Effector memory CD8-positive, alpha-beta T cell (primary cell): ENCODE data around the gene PCNX2.

Experiments
- ATAC-seq: fragments of 150-1000 bp; cut with Tn5 transposase; replicated peaks from 2 replicates; pipeline ENCODE4 v1.10.0; 2021; ENCODE audit warnings: mild to moderate bottlenecking, moderate library complexity
- DNase-seq, 3 experiments: peaks; one replicate each; pipeline ENCODE4 v3.0.0; 2021
- H3K27ac Mint-ChIP-seq, 2 donors: one replicate each; pipeline ENCODE4 v1.8.0; 2022; ENCODE audit warnings: mild to moderate bottlenecking in 2 of 2, mixed read lengths in 2 of 2, moderate library complexity in 2 of 2
- H3K27me3 Mint-ChIP-seq, 2 donors: one replicate each; pipeline ENCODE4 v1.8.0; 2022; ENCODE audit warnings: mixed read lengths in 2 of 2
- H3K36me3 Mint-ChIP-seq: one replicate; pipeline ENCODE4 v1.8.0; 2022; ENCODE audit warnings: mild to moderate bottlenecking, moderate library complexity, mixed read lengths; ENCODE audit not compliant: insufficient read depth
- H3K4me1 Mint-ChIP-seq, 2 donors: one replicate each; pipeline ENCODE4 v1.8.0; 2022; ENCODE audit warnings: low read depth in 2 of 2, mixed read lengths in 2 of 2
- H3K4me3 Mint-ChIP-seq, 2 donors: one replicate each; pipeline ENCODE4 v1.8.0; 2022; ENCODE audit warnings: mild to moderate bottlenecking in 2 of 2, mixed read lengths in 2 of 2, moderate library complexity in 2 of 2
- H3K9me3 Mint-ChIP-seq, 2 donors: one replicate each; pipeline ENCODE4 v1.8.0; 2022; ENCODE audit warnings: mixed read lengths in 2 of 2

The PCNX2 gene

DNA sequence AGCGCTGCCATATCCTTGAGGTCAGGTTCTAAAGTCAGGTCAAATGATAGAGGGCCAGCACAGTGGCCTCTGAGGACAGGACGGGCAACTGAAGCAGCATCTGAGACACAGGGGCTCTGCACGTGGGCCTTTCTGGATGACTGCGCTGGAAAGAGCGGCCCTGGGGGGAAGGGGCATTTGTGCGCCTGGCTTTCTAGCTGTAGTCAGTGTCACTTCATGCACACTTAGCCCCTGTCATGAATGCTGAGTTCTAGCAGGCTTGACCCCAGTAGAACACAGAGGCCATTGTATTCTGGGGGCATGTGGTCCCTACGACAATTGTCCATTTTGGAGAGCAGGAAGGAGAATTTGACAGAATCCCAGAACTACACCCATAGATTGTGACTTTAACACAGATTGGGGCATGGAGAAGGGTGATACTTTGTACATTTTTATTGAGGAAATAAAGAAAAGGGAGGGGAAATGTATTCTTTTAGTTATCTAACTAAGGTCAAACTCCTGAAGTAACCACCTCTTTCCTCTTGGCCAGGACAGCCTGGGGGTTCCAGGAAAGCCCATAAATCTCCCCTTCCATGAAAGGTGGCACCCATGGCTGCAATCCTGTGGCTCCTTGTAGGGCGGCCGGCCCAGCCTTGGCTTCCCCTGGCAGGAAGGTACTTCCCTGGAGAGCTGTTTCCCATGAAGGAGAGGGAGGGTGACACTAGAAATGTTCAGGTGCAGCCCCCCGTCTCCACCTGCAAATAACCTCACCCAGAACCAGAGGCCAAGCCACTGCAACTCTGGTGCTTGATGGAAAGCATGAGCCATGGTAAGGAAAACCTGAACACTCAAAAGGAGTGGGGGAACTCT, 310.7 kb downstream of the PCNX2 start:
- no peaks in the 10 kb centered on the region for H3K27me3 Mint-ChIP-seq
- H3K4me1 Mint-ChIP-seq = peaks cover 0 to 4% of the 10 kb centered on the region in 2 donors
- H3K4me3 Mint-ChIP-seq = no peak overlapping the region
- H3K27ac Mint-ChIP-seq = peak overlapping the region; percentile 46 to 75
- ATAC-seq (no peak), DNase-seq (no peak)
- no peaks in the 10 kb centered on the region for H3K9me3 Mint-ChIP-seq
- H3K36me3 Mint-ChIP-seq = peaks cover 3% of the 10 kb centered on the region

GRCh38 chr1:232983817-232984567, 311.5 kb downstream of the PCNX2 start:
- H3K27ac Mint-ChIP-seq = peak overlapping the region; percentile 46 to 75
- ATAC-seq (no peak), DNase-seq (no peak)
- peaks cover under 1 to 6% of the 10 kb centered on the region in 2 donors for H3K4me1 Mint-ChIP-seq
- H3K4me3 Mint-ChIP-seq = no peak overlapping the region
- peaks cover 3% of the 10 kb centered on the region for H3K36me3 Mint-ChIP-seq
- no peaks in the 10 kb centered on the region for H3K27me3 Mint-ChIP-seq
- H3K9me3 Mint-ChIP-seq = no peaks in the 10 kb centered on the region

DNA sequence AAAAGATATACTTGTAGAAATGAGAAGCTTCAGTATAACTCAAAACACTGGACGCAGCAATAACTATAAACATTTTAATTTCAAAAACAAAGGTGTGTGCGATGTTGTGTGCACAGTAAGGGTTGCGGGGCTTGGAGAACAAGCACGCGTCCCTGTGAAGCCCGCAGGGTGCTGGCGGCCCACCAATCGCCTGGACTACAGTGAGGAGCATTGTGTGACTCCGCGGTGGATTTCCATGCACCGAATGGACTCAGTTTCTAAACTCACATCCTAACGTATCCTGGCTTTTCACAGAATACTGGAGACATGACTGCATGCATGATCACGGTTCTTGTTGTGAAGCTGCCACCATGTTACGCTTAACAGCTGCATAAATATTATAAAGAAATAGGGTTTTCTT, 312.1 kb downstream of the PCNX2 start:
- DNase-seq (no peak), ATAC-seq (no peak)
- Mint-ChIP-seq H3K4me3 (no peak overlapping the region), H3K4me1 (peaks cover 5 to 9% of the 10 kb centered on the region in 2 donors), H3K36me3 (peaks cover 4% of the 10 kb centered on the region), H3K27me3 (no peaks in the 10 kb centered on the region), H3K27ac (no peak overlapping the region), H3K9me3 (no peaks in the 10 kb centered on the region)

- peaks cover 11% of the 10 kb centered on the region for H3K36me3 Mint-ChIP-seq
- no peaks in the 10 kb centered on the region for H3K27me3 Mint-ChIP-seq
- no peaks in the 10 kb centered on the region for H3K9me3 Mint-ChIP-seq
- no peak for ATAC-seq
- H3K27ac Mint-ChIP-seq = peak overlapping the region in 1 of 2 donors; percentile 32
- no peak overlapping the region for H3K4me3 Mint-ChIP-seq
- peaks cover 12 to 17% of the 10 kb centered on the region in 2 donors for H3K4me1 Mint-ChIP-seq
- DNase-seq = no peak
These were observed 313.1 kb downstream of the PCNX2 start for GRCh38 chr1:232982238-232982944.

DNA sequence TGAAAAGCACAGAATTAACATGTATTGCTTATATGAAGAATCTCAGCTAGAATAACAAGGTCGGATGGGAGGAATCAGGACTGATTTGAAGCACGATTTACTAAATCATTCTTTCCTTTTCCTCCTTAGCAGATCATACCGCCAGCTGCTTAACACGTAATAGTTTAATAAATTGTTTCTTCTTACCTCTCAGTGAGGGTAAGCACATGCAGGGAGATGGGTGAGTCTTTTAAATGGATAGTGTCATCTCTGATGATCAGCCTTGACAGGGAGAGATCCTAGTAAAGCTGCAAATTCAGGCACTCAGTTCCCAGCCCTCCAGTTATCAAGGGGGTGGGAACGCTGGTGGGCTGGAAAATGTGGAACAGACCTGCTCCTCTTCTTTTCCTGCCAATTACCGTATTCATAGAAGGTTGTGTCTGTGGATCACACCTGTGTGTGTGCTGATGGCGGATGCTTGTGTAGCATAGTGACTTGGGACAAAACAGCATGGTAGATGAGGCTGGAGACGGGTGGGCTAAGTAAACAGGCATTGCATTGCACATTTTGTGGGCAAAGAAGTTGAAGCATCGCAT, 314.5 kb downstream of the PCNX2 start:
- DNase-seq = no peak
- Mint-ChIP-seq H3K9me3 (no peaks in the 10 kb centered on the region), H3K27ac (no peak overlapping the region), H3K36me3 (peaks cover 11% of the 10 kb centered on the region), H3K4me3 (no peak overlapping the region), H3K4me1 (peaks cover 12 to 17% of the 10 kb centered on the region in 2 donors), H3K27me3 (no peaks in the 10 kb centered on the region)
- no peak for ATAC-seq

GRCh38 chr1:232980355-232980978, 315.1 kb downstream of the PCNX2 start:
- Mint-ChIP-seq H3K36me3 (peaks cover 11% of the 10 kb centered on the region), H3K9me3 (no peaks in the 10 kb centered on the region), H3K4me1 (peaks cover 12 to 17% of the 10 kb centered on the region in 2 donors), H3K27me3 (no peaks in the 10 kb centered on the region), H3K4me3 (no peak overlapping the region), H3K27ac (no peak overlapping the region)
- ATAC-seq (no peak), DNase-seq (no peak)

DNA sequence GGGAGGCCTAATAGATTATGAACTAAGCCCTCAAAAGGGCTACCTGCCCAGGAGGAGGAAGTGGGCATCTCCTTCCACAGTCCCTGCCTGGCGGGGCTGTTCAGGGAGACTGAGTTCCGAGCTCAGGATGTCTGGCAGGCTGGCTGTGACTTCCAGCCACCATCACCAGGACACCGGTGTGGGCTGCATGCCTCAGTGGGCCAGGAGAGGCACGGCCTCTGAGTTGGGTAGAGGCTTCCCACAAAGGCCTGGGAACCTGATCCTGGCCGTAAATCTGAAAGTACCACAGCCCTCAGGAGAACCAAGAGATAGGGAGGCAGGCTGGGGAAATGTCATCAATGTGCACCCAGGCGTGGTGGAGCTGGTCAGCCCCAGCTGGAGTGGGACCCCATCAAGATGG, 316.0 kb downstream of the PCNX2 start:
- no peaks in the 10 kb centered on the region for H3K27me3 Mint-ChIP-seq
- peak overlapping the region in 1 of 2 donors; percentile 77 for H3K27ac Mint-ChIP-seq
- H3K9me3 Mint-ChIP-seq = no peaks in the 10 kb centered on the region
- H3K4me1 Mint-ChIP-seq = peaks cover 12 to 17% of the 10 kb centered on the region in 2 donors
- DNase-seq = no peak
- peaks cover 11% of the 10 kb centered on the region for H3K36me3 Mint-ChIP-seq
- no peak overlapping the region for H3K4me3 Mint-ChIP-seq
- no peak for ATAC-seq

- Mint-ChIP-seq H3K36me3 (peaks cover 9% of the 10 kb centered on the region), H3K4me3 (no peak overlapping the region), H3K9me3 (peaks cover 4 to 7% of the 10 kb centered on the region in 2 donors), H3K27me3 (no peaks in the 10 kb centered on the region), H3K27ac (peak overlapping the region; percentile 75 to 77), H3K4me1 (peaks cover 12 to 17% of the 10 kb centered on the region in 2 donors)
- no peak for DNase-seq
- ATAC-seq = no peak
These were observed 316.7 kb downstream of the PCNX2 start for GRCh38 chr1:232978815-232979214.

GRCh38 chr1:232978091-232978634, 317.4 kb downstream of the PCNX2 start:
- no peak overlapping the region for H3K4me3 Mint-ChIP-seq
- no peak for ATAC-seq

DNA sequence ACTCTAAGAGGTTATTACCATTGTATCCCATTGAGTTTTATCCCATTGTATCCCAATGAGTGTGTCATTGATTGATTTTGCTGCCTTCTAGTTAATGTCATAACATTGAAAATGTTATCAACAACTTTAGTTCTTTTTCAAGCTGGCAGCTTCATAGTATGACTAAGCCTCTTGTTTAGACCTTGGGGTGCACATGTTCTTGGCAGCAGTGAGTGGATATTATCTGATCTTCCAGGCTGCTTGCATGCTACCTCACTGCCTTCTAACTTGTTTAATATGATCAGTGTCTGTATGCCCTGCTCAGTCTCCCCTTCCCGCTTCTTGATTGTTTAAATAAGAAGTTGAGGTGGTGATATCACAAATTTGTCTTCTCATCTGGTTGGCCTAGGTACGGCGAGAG, 320.6 kb downstream of the PCNX2 start:
- peaks cover 12 to 13% of the 10 kb centered on the region in 2 donors for H3K4me1 Mint-ChIP-seq
- H3K4me3 Mint-ChIP-seq = no peak overlapping the region
- H3K36me3 Mint-ChIP-seq = peaks cover 23% of the 10 kb centered on the region
- ATAC-seq (no peak), DNase-seq (no peak)
- H3K27me3 Mint-ChIP-seq = no peaks in the 10 kb centered on the region
- H3K9me3 Mint-ChIP-seq = peaks cover 15 to 22% of the 10 kb centered on the region in 2 donors
- peak overlapping the region in 1 of 2 donors; percentile 20 for H3K27ac Mint-ChIP-seq

More at GRCh38 chr1:232978091-232978634, 317.4 kb downstream of the PCNX2 start:
- Mint-ChIP-seq H3K27me3 (no peaks in the 10 kb centered on the region), H3K4me1 (peaks cover 12 to 17% of the 10 kb centered on the region in 2 donors), H3K27ac (peak overlapping the region; percentile 75 to 77), H3K9me3 (peaks cover 10 to 13% of the 10 kb centered on the region in 2 donors), H3K36me3 (peaks cover 8% of the 10 kb centered on the region)
- DNase-seq = no peak

GRCh38 chr1:232973652-232974611, 321.6 kb downstream of the PCNX2 start:
- H3K4me3 Mint-ChIP-seq = no peak overlapping the region

More at GRCh38 chr1:232973652-232974611, 321.6 kb downstream of the PCNX2 start:
- H3K4me1 Mint-ChIP-seq = peaks cover 12 to 14% of the 10 kb centered on the region in 2 donors
- peaks cover 29% of the 10 kb centered on the region for H3K36me3 Mint-ChIP-seq
- H3K27ac Mint-ChIP-seq = no peak overlapping the region
- peaks cover 15 to 22% of the 10 kb centered on the region in 2 donors for H3K9me3 Mint-ChIP-seq
- H3K27me3 Mint-ChIP-seq = no peaks in the 10 kb centered on the region
- no peak for DNase-seq
- no peak for ATAC-seq
